Activated naive CD4-positive, alpha-beta T cell treated with anti-CD3 and anti-CD28 coated beads for 36 hours (primary cell): ENCODE results near the gene SLC6A19. TPM values are rescaled to one million over a fixed set of nuclear protein-coding genes. Genes with fewer than 3 reads are reported as not detected.

Experiments
- CTCF ChIA-PET: fragments of 350-600 bp; sonication (Branson Sonifier 250); formaldehyde crosslinking; loops from one replicate; lab custom pipeline; 2021; ENCODE audit warnings: antibody characterized with exemption; lab: Charles Lee
- DNase-seq: peaks from one replicate; pipeline ENCODE4 v3.0.0-alpha.2; 2020
- H3K27ac Mint-ChIP-seq: one replicate; pipeline ENCODE4 v1.8.0; 2021; ENCODE audit warnings: mild to moderate bottlenecking, mixed read lengths
- H3K27me3 Mint-ChIP-seq: one replicate; pipeline ENCODE4 v1.8.0; 2021; ENCODE audit warnings: low read depth, mixed read lengths
- H3K36me3 Mint-ChIP-seq: one replicate; pipeline ENCODE4 v1.8.0; 2021; ENCODE audit warnings: low read depth, mixed read lengths
- H3K4me1 Mint-ChIP-seq: one replicate; pipeline ENCODE4 v1.8.0; 2021; ENCODE audit warnings: low read depth, mixed read lengths
- H3K4me3 Mint-ChIP-seq: one replicate; pipeline ENCODE4 v1.8.0; 2021; ENCODE audit warnings: mild to moderate bottlenecking, moderate library complexity, mixed read lengths
- H3K9me3 Mint-ChIP-seq: one replicate; pipeline ENCODE4 v1.8.0; 2021; ENCODE audit warnings: mixed read lengths
- intact Hi-C: fragments of 100-400 bp; cut with micrococcal nuclease; formaldehyde crosslinking; loops from one replicate; pipeline ENCODE4 v1.15.1; 2023
- total RNA-seq, 2 experiments: library from RNA; stranded (reverse); gene quantifications; one replicate each; pipeline ENCODE4 v1.2.3, GENCODE V29; 2021

The SLC6A19 gene
- total RNA-seq, 2 experiments from 2014 or later: not detected

DNA sequence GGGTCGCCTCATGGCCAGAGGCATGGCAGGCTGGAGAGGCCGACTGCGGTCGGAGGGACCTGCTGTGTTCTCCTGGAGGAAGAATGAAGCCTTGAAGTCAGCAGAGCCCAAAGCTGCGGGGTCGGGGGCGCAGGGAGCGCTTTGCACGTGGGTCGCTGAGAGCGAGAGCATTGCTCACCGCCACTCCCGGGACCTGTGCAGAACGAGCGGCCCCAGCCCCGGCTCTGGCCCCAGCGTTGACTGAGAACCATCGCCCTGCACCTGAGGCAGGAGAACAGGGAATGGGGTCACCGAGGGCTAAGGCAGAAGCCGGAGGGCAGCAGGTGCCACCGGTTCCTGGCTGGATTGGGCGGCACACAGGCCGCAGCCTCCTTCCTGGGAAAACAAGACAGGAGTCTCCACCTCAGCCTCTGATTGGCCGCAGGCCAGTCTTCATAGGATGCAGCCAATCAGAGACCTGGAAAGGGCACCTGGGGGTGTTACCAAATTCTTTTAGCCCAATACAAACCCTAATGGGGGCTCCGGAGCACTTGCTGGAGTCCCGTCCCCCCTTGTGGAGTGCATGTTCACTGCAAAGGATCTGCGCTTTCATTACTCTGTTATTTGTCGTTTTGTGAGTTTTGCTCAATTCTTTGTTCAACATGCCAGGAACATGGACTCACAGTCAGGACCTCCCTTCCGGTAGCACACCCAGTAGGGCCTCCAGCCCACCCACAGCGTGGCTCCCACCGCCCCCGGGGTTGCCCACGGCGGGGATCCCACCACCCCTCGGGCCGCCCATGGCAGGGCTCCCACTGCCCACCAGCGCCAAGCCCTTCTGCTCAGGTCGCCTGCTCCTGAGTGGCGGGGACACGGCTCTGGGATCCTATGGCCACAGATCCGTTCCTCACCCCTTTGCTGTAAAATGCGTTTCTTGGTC, 24.7 kb upstream of the SLC6A19 start:
- intact Hi-C loops: no loop called here
- H3K4me1 Mint-ChIP-seq: peaks cover 4% of the 10 kb centered on the region
- H3K4me3 Mint-ChIP-seq: no peak overlapping the region
- DNase-seq: no peak
- no peaks in the 10 kb centered on the region for H3K27me3 Mint-ChIP-seq
- no peak overlapping the region for H3K27ac Mint-ChIP-seq
- CTCF ChIA-PET: no interaction called here
- no peaks in the 10 kb centered on the region for H3K9me3 Mint-ChIP-seq
- H3K36me3 Mint-ChIP-seq: no peaks in the 10 kb centered on the region

DNA sequence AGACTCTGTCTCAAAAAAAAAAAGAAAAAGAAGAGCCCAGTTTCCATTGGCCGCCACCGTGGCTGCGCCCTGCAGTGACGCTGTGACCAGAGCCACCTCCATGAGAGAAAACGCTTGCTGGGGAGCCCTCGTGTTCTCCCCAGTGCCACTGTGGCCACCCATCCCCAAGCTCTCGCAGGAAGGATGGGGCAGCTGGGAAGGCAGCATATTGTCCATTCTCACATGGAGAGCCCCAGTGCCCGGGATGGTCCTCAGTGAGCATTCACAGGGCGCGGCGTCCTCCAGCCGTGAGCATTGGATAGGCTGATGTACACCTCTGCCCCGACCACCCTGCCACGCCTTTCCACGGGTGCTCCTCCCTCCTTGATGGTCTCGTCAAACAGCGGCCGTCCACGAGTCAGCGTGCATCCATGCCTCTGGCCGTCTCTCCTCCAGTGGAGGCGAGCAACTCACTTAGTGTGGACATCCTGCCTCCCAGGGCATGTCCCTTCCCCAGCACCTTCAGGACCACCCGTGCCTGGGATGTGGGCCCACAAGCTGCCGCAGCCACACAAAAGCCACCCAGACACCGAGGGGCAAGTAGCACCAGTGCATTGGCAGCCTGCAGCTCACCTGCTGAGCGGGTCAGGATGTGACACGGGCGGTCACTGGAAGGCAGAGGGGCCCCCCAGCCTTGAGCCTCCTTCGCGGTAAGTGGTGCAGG, 23.4 kb upstream of the SLC6A19 start:
- Mint-ChIP-seq H3K9me3 (no peaks in the 10 kb centered on the region), H3K4me3 (no peak overlapping the region), H3K4me1 (peaks cover 2% of the 10 kb centered on the region), H3K27ac (no peak overlapping the region), H3K27me3 (no peaks in the 10 kb centered on the region), H3K36me3 (no peaks in the 10 kb centered on the region)
- CTCF ChIA-PET: no interaction called here
- intact Hi-C loops: no loop called here
- no peak for DNase-seq

DNA sequence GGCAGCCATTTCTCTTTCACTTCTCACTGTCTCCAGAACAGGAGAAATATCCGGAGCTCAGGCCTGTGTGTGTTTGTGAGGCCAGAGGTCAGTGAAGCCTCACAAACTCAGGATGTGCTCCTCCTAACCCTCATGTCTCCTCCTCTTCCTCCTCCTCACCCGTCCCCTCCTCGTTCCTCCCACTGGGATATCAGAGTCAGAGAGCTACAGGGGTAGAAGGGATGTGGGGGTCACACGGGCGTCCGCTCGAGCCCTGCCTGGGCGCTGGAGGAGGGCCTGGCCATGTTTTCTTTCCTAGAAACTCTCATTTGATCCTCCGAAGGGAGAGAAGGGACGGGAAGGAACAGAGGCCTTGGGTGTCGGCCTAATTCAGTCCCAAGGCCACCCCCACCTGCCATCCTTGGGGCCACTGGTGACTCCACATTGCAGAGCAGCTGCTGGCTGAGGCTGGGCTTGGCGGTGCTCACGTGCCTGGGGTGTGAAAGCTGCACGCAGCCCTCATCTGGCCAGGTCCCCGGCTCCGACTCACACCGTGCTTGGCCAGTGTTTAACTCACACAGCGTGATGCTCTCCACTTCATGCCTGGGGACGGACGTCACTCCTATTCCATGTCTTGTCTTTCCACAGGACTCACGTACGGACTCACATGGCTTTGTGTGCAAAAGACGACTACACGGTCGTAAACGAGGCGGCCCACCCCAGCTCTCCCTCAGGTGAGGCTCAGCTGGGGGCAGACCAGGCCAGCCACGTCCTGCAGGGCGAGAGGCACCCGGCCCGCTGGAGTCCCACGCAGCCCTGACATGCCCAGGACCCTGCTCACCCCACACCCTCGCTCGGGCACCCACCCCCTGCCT, 22.6 kb upstream of the SLC6A19 start:
- Mint-ChIP-seq H3K9me3 (no peaks in the 10 kb centered on the region), H3K36me3 (no peaks in the 10 kb centered on the region), H3K4me3 (no peak overlapping the region), H3K27ac (no peak overlapping the region), H3K4me1 (peaks cover 2% of the 10 kb centered on the region), H3K27me3 (no peaks in the 10 kb centered on the region)
- intact Hi-C loops: no loop called here
- DNase-seq: no peak
- CTCF ChIA-PET: no interaction called here

DNA sequence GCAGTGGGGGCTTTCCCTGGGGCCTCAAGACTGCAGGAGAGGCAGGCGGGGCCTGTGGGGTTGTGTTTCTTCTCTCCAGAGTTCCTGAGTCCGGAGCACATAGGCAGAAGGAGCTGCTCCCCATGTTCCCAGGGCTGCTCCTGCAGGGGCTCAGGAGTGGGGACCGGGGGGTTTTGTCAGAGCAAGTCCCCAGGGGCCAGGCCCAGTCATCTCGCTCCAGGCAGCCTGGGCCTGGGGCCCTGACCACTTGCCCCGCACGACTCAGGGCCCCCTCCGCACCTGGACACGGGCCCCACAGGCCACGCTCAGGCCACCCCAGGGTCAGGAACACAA, 22.0 kb upstream of the SLC6A19 start:
- CTCF ChIA-PET: no interaction called here
- Mint-ChIP-seq H3K4me1 (peaks cover under 1% of the 10 kb centered on the region), H3K27me3 (no peaks in the 10 kb centered on the region), H3K36me3 (no peaks in the 10 kb centered on the region), H3K4me3 (no peak overlapping the region), H3K27ac (no peak overlapping the region), H3K9me3 (no peaks in the 10 kb centered on the region)
- no peak for DNase-seq
- intact Hi-C loops: no loop called here

DNA sequence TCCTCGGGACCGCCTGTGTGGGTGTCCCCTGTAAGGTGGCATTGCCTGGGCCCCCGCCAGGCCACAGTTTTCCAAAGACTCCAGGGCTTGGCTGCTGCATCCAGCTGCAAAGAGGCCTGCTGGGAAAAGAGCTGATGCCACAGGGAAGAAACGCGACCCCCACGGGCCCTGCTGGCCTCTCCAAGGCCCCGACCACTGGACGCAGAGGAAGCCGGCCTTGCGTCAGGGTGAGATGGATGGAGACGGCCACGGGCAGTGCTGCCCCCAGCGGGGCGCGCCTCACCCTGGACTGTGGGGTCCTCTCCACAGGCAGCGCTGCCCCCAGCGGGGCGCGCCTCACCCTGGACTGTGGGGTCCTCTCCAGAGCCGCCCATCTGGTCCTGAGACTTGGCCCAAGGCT, 21.3 kb upstream of the SLC6A19 start:
- Mint-ChIP-seq H3K36me3 (no peaks in the 10 kb centered on the region), H3K27ac (no peak overlapping the region), H3K27me3 (no peaks in the 10 kb centered on the region), H3K4me1 (no peaks in the 10 kb centered on the region), H3K4me3 (no peak overlapping the region), H3K9me3 (no peaks in the 10 kb centered on the region)
- CTCF ChIA-PET: no interaction called here
- intact Hi-C loops: no loop called here
- DNase-seq: no peak

DNA sequence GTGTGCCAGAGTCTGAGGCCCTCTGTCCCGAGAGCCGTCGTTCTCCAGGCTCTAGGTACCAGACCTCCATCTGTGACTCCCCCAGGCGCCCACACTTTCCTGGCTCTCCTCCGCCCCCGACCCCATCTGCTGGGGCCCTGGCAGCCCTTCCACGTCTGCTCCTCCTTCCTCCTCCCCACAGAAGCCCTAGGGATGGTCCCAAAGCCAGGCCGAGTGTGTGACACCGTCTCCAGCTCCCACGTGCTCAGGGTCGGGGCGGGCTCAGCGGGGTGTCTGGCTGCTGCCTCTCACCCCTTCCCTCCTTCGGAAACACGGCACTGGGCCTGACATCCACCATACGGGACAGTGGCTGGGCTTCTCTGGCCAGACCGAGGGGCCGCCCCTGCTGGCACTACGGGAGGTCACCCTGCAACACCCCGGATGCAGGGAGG, 20.5 kb upstream of the SLC6A19 start:
- H3K36me3 Mint-ChIP-seq: no peaks in the 10 kb centered on the region
- intact Hi-C loops: no loop called here
- CTCF ChIA-PET: no interaction called here

DNA sequence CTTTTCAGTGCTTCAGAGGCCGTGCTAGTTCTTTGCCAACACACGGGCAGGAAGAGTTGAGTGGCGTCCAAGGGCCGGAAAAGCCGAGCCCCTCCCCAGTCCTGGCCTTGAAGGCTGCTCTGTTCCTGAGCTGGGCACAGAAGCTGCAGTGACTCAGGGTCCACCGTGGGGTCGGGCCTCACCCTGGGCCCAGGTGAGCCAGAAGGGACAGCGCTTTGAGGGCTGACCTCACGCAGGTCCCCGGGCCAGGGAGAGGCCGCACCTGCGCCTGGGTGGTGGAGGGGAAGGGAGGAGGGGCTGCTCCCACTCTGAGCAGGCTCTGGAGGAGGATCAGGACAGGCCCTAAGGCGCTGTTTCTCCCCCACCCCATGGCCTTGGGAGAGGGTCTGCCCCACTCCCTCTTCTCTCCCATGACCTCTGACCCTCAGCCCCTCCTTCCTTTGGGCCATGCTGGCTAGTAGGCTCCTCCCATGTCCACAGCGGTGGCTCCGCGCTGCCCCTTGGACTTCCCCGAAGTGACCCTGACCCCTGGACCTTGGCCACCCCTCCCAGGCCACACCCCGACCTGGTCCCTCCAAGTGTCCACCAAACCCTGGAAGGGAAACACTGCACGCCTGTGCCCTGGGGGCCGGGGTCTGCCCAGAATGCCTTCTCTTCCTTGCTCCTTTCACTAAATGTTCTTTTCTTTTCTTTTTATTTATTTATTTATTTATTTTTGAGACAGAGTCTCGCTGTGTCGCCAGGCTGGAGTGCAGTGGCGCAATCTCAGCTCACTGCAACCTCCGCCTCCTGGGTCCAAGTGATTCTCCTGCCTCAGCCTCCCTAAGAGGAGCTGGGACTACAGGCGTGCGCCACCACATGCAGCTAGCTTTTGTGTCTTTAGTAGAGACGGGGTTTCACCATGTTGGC, 19.7 kb upstream of the SLC6A19 start:
- Mint-ChIP-seq H3K9me3 (no peaks in the 10 kb centered on the region), H3K36me3 (no peaks in the 10 kb centered on the region), H3K4me3 (no peak overlapping the region), H3K4me1 (no peaks in the 10 kb centered on the region), H3K27ac (no peak overlapping the region), H3K27me3 (no peaks in the 10 kb centered on the region)
- DNase-seq: no peak
- intact Hi-C loops: no loop called here
- CTCF ChIA-PET: no interaction called here

More for the DNA sequence above, 20.5 kb upstream of the SLC6A19 start:
- Mint-ChIP-seq H3K9me3 (no peaks in the 10 kb centered on the region), H3K4me3 (no peak overlapping the region), H3K27me3 (no peaks in the 10 kb centered on the region), H3K4me1 (no peaks in the 10 kb centered on the region), H3K27ac (no peak overlapping the region)
- no peak for DNase-seq

DNA sequence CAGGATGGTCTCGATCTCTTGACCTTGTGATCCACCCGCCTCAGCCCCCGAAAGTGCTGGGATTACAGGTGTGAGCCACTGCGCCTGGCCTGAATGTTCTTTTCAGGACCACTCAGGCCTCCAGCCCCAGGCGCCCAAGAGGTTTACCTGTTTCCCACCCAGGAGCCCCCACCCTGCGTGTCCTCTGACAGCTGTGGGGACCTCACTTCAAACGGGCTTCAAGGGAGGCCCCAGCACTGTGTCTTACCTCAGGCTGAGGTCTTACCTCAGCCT, 19.1 kb upstream of the SLC6A19 start:
- no peaks in the 10 kb centered on the region for H3K9me3 Mint-ChIP-seq
- H3K4me1 Mint-ChIP-seq: no peaks in the 10 kb centered on the region

DNA sequence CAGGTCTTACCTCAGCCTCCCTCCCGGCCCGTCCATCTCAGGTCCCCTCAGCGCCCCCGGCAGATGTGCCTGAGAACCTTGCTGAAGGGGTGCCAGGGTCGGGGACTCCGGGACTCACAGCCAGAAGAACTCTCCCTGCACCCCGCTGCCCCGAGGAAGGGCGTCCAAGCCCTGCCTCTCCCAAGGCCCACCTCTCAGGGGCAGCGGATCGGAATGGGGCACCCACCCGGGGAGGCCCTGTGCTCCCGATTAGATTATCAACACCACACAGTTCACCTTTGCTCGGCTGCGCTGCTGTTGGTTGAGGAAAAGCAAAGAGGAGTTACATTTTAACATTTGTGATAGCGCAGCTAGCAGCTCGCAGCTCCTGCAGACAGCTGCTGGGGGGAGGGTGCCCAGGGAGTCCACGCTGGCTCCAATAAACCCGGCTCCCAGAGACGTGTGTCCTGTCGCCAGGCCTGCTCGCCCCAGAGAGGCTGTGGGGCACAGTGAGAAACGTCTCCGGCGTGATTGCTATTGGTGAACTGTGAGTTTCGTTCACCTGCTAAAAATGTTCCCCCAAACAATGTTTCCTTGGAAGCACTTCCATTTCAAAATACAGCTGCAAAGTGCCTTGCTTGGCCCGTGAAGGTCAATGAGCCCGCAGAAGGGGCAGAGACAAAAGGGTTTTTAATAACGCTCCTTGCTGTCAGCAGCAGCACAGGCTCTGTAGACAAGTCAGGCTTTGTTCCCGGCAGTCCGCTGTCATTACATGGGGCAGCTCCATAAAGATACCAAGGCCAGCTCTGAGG, 18.6 kb upstream of the SLC6A19 start:
- H3K9me3 Mint-ChIP-seq: no peaks in the 10 kb centered on the region
- CTCF ChIA-PET: no interaction called here
- H3K4me3 Mint-ChIP-seq: no peak overlapping the region
- intact Hi-C loops: no loop called here
- H3K27ac Mint-ChIP-seq: no peak overlapping the region
- DNase-seq: no peak
- H3K4me1 Mint-ChIP-seq: no peaks in the 10 kb centered on the region
- no peaks in the 10 kb centered on the region for H3K36me3 Mint-ChIP-seq
- no peaks in the 10 kb centered on the region for H3K27me3 Mint-ChIP-seq

More for the DNA sequence above, 19.1 kb upstream of the SLC6A19 start:
- no peaks in the 10 kb centered on the region for H3K36me3 Mint-ChIP-seq
- H3K4me3 Mint-ChIP-seq: no peak overlapping the region
- no peak overlapping the region for H3K27ac Mint-ChIP-seq
- intact Hi-C loops: no loop called here
- H3K27me3 Mint-ChIP-seq: no peaks in the 10 kb centered on the region
- no peak for DNase-seq
- CTCF ChIA-PET: no interaction called here

DNA sequence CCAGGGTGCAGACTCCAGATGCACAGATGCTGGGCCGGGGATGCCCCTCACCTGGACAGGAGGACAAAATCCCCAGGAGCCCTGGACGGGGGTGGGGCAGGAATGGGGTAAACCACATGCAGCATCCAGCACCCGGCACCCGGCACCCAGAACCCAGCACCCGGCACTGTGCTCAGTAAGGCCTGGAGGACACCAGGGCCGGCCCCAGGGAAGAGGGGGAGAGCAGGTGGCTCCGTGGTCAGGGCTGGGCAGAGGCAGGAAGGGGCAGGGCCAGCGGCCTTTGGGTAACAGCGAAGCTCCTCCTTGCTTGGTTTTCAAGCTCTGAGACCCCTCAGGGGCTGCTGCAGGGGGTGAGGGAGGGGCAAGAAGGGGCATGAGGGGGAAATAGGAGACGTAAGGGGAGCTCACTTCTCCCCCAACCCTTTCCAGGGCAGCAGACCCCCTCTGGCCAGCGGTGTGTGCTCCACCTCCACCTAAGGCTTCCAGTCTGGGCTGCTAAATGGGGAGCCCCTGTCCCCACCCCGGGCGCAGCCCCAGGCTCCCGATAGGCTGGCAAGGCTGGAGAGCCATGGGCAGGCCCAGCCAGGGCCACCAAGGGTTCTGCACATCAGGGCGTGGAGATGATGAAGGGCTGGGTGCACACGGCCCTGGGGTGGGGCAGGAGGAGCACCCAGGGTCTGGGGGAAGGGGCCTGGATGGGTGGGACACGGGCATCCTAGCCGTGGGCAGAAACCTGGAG, 17.8 kb upstream of the SLC6A19 start:
- no peak for DNase-seq
- Mint-ChIP-seq H3K4me1 (no peaks in the 10 kb centered on the region), H3K4me3 (no peak overlapping the region), H3K27ac (no peak overlapping the region), H3K27me3 (no peaks in the 10 kb centered on the region), H3K9me3 (no peaks in the 10 kb centered on the region), H3K36me3 (no peaks in the 10 kb centered on the region)
- CTCF ChIA-PET: interaction anchor here (1.1 kb wide), 1 partner anchor 9 kb away, joined by 6 read pairs; no protein-coding TSS in a partner anchor
- intact Hi-C loops: no loop called here

DNA sequence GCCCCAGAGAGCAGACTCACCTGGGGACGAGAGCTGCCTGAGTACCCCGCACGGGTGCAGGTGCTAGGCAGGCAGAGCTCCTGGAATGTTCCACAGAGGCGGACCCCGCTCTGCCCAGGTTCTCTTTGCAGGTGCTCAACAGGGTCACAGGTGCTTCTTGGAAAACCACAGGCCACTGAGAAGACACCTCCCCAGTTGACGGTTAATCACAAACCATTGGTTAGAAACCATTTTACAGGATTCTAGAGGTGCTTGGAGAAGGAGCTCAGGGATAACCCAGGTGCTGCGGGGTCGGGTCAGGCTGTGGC, 17.3 kb upstream of the SLC6A19 start:
- Mint-ChIP-seq H3K4me1 (no peaks in the 10 kb centered on the region), H3K27me3 (no peaks in the 10 kb centered on the region), H3K36me3 (no peaks in the 10 kb centered on the region), H3K4me3 (no peak overlapping the region), H3K9me3 (no peaks in the 10 kb centered on the region), H3K27ac (no peak overlapping the region)
- intact Hi-C loops: no loop called here
- no peak for DNase-seq
- CTCF ChIA-PET: interaction anchor here (1.1 kb wide), 1 partner anchor 10 kb away, joined by 6 read pairs; no protein-coding TSS in a partner anchor
